Measurements from ENCODE around the gene SLC9A8. TPM values are rescaled to one million over a fixed set of nuclear protein-coding genes. Genes with fewer than 3 reads are reported as not detected.

Gene SLC9A8
- total and polyA plus RNA-seq, 2 of the 8 experiments (the other 6 are each of a cell fraction or from before 2014, with no cell fraction given): 3.2 to 6.2 TPM

DNA sequence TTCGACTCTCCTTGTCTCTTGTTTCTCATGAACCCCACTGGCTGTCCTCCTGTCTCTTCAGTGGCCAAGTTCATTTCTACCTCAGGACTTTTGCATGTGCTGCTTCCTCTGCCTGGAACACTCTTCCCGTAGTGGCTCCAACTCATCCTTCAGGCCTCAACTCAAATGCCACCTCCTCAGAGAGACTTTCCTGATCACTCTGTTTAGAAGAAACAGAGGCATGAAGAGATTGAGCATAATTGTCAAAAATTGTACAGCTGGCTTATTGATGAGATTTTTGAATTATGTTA, 17.5 kb upstream of the SLC9A8 start (continued):
- TF ChIP-seq CHD7 (IDR thresholded peaks at IDR 0.05; ENCODE audit: insufficient replicate concordance, low read length) (no peak), POLR2AphosphoS5 (IDR thresholded peaks at IDR 0.05; ENCODE audit: low read depth, low read length) (no peak), NRF1 (IDR thresholded peaks at IDR 0.05; ENCODE audit: low read depth, low read length) (no peak), CHD2 (IDR thresholded peaks at IDR 0.05; ENCODE audit: low read length) (no peak), CHD1 (IDR thresholded peaks at IDR 0.05; ENCODE audit: low read depth, low read length) (no peak), SP2 (IDR thresholded peaks at IDR 0.05; ENCODE audit: low read length) (no peak), EP300 (IDR thresholded peaks at IDR 0.05; ENCODE audit: borderline replicate concordance in 1 of 2, low read depth in 2 of 2, low read length in 2 of 2) (no peak), SIN3A (conservative IDR thresholded peaks at IDR 0.05 in 1 of 2, IDR thresholded peaks at IDR 0.05 in 1 of 2; ENCODE audit: low read depth in 1 of 2, low read length in 2 of 2) (no peak), RNF2 (IDR thresholded peaks at IDR 0.05; ENCODE audit: borderline replicate concordance, low read depth, low read length, missing control alignments, poor library complexity, severe bottlenecking) (no peak)

All from H1 (cell line).